GM10847 (cell line): ENCODE results near the gene IP6K2.

Experiments
- POLR2A ChIP-seq: IDR thresholded peaks from 2 replicates; pipeline ENCODE4 v1.6.1; 2011; ENCODE audit not compliant: insufficient read length; ENCODE audit errors: extremely low read depth

IP6K2 gene

GRCh38 chr3:48716982-48717746 lies at the start of gene IP6K2:
TSS of gene IP6K2 (minus strand) at chr3:48717221. CDS start at chr3:48695291, 21,930 bp downstream.
- TF ChIP-seq POLR2A = peak; percentile 75

- no peak for TF ChIP-seq POLR2A
Observed at GRCh38 chr3:48765376-48765775, 48.4 kb upstream of the IP6K2 start.

DNA sequence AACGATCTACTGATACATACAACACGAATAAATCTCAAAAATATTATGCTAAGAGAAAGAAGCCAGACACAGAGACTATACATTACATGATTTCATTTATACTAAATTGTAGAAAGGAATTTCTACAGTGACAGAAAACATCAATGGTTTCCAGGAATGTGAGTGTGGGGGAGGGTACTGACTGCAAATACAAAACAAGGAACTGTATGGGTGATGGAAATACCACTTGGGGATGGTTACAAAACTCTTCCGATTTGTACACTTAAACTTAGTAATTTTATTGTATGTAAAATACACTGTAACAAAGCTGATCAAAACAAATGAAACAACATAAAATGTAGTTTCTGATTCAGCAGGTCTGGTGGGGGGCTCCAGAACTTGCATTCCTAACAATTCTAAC lies 45.8 kb upstream of the IP6K2 start:
- TF ChIP-seq POLR2A = no peak

- TF ChIP-seq POLR2A = no peak
Observed at GRCh38 chr3:48759071-48759470, 42.0 kb upstream of the IP6K2 start.

DNA sequence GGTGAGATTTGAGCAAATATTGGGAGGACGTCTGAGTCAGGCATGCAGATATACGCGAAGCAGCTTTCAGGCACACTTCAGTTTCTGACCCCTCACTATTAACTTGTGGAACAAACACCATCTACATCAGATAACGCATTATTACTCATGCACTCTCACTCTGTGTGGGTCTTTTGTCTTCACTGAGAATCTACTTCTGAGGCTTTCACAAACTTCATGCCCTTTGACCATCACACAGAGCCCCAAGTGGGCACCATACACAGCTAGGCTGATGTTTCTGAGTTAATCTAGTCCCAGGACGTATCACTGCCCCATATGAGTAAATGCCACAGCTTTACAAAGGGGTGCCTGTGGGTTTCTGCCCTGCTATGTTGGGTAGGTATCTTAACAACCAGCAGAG lies 39.6 kb upstream of the IP6K2 start:
- no peak for TF ChIP-seq POLR2A

DNA sequence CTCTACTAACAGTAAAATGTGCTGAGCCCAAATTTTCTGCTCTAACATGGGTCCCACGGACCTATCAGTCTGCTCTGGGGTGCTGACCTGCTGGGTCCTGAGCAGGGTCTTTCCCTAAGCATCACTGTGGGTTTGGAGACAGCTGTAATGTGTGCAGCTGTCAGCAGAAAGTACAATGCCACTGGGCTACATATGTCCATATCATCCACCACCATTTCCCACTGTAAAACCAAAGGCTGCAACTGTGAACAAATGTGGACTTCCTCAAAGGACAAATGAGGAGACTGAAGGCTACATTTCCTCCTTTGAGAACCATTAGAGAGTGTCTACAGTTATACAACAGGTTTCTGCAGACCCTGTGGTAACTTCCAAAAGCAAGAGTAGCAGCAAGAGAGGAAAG lies 33.8 kb upstream of the IP6K2 start:
- no peak for TF ChIP-seq POLR2A

GRCh38 chr3:48748754-48749153 lies 31.7 kb upstream of the IP6K2 start:
- TF ChIP-seq POLR2A = no peak

DNA sequence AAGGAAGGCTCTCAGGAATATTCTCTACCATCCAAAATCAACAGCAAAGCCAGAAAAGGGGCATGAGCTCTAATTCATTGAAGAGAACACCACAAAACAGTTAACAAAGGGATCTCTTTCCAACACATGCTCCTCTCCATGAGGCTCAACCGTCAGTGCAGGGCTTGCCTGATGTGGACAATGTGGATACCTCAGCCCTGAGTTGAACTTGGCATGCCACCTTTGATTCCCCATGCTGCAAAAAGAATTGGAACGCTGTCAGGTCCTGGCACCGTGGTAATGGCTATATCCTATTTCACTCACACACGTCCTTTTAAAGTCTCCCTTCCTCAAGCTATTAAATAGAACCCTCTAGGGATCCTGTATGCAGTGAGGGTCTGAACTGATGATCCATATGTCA lies 30.7 kb upstream of the IP6K2 start:
- no peak for TF ChIP-seq POLR2A

DNA sequence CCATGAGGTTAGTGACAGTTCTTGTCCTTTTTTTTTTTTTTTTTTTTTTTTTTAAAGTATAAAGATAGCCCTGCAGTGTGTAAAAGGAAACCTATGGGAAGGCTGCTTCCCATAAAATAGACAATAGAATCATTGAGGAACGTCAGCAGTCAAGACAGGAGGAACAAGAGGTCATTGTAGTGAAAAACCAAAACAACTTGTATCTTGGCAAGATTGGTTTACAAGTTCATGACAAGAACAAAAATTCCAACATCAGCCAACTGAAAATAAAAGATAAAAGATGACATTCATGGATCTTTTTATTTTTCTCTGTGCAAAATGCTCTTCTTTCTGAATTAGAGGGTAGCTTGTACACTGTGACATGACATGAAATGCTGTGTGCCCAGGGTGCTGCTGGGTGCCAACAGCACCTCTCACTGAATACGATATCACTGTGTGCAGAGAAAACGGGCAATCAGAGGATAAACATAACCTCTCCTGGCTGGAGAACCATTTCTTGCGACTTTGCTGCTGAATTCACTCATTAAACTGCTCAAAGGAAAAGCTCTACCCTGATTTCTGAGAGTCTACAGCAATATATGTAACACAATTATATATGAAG lies 30.1 kb upstream of the IP6K2 start:
- no peak for TF ChIP-seq POLR2A

DNA sequence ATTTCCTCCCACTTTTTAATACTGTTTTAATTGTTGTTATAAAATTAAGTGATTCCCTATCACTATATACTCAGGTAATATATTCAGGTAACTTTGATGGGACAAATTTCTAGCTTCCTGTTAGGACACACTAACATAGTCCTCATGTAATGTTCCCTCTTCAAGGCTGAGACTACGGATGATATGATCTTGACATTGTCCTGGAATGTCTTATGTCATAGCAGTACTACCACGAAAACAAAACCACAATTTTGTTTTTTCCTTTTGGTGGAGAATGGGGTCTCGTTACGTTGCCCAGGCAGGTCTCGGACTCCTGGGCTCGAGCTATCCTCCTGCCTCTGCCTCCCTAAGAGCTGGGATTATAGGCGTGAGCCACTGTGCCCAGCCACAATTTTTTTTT lies 26.8 kb upstream of the IP6K2 start:
- TF ChIP-seq POLR2A = no peak

- TF ChIP-seq POLR2A = no peak
Observed at GRCh38 chr3:48739955-48740823, 23.2 kb upstream of the IP6K2 start.

DNA sequence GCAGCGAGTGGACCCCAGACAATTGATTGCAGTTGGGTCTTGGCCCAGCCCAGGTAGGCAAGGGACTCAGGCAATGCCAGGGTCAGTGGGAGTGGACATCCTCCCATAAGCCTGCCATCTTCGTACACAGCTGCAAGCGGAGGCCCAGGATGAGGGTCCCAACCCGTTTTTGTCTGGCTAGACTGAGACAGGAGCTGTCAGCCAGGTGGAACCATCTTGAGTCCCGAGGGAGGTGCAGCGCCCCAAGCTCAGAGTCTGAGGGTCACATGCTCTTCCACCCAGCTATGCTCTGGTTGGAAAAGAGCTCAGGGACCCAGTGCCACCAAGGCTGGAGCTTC lies 22.6 kb upstream of the IP6K2 start:
- no peak for TF ChIP-seq POLR2A

- TF ChIP-seq POLR2A = no peak
Observed at GRCh38 chr3:48738926-48739616, 22.1 kb upstream of the IP6K2 start.

DNA sequence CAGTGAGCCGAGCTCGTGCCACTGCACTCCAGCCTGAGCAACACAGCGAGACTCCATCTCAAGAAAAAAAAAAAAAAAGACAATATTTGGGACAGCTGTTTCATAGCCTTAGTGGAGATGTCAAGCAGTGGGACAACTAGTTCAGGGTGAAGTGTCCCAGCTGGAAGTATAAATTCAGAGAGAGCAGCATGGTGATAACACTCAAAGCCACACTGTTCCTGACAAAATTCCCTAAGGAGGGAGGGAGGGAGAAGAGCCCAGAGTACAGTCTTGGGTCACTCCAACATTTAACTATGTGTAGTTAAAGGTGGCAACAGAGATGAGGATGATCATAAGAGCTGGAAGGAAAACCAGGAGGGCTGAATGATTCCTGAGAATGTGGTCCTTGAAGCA lies 21.1 kb upstream of the IP6K2 start:
- no peak for TF ChIP-seq POLR2A

DNA sequence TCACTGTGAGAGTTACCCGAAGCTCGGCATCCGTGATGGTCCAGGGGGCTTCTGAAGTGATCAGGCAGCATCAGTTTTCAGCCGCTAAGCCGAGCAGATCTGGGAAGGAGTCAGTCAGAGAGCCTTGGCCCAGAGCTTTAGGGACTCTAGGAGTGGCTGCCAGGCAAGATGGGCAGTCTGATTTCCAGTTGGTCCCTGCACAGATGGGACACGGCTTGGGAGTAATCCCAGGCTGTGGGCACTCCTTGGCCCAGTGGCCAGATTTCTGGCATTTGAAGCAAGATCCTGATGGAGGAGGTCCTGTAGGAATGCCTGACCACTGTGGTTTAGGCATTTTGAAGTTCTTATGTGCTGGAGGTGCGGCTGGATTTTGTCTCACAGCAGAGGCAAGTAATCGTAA lies 10.5 kb upstream of the IP6K2 start:
- no peak for TF ChIP-seq POLR2A
